Suprapubic skin (tissue), 3 donors: ENCODE measurements around the gene ATXN7L2.

Source experiments
- CTCF ChIP-seq, 2 donors: fragments of 200-600 bp in 1 of 2; fragments of 450-650 bp in 1 of 2; sonication (generic) in 1 of 2; IDR thresholded peaks; one replicate each; pipeline ENCODE4 v1.5.1; 2016 to 2019; ENCODE audit warnings: antibody characterized with exemption in 2 of 2, mild to moderate bottlenecking in 1 of 2, moderate library complexity in 1 of 2
- EP300 ChIP-seq: sonication (generic); formaldehyde crosslinking; IDR thresholded peaks from one replicate; pipeline ENCODE4 v1.6.1; 2017; ENCODE audit warnings: antibody characterized with exemption

GRCh38 chr1:109484519-109484975, 842 bp downstream of the ATXN7L2 start:
- TF ChIP-seq CTCF (IDR thresholded peaks at IDR 0.05) (no peak), EP300 (no peak)
